NCI-H510A (cell line): ENCODE results near the gene EPHA10.
A peak's percentile ranks its signal among the peaks of the same experiment; 100 is the strongest.

Source experiments
- DNase-seq: peaks from one replicate; lab custom pipeline; 2025; lab: John Stamatoyannopoulos, UW

The EPHA10 gene

DNA sequence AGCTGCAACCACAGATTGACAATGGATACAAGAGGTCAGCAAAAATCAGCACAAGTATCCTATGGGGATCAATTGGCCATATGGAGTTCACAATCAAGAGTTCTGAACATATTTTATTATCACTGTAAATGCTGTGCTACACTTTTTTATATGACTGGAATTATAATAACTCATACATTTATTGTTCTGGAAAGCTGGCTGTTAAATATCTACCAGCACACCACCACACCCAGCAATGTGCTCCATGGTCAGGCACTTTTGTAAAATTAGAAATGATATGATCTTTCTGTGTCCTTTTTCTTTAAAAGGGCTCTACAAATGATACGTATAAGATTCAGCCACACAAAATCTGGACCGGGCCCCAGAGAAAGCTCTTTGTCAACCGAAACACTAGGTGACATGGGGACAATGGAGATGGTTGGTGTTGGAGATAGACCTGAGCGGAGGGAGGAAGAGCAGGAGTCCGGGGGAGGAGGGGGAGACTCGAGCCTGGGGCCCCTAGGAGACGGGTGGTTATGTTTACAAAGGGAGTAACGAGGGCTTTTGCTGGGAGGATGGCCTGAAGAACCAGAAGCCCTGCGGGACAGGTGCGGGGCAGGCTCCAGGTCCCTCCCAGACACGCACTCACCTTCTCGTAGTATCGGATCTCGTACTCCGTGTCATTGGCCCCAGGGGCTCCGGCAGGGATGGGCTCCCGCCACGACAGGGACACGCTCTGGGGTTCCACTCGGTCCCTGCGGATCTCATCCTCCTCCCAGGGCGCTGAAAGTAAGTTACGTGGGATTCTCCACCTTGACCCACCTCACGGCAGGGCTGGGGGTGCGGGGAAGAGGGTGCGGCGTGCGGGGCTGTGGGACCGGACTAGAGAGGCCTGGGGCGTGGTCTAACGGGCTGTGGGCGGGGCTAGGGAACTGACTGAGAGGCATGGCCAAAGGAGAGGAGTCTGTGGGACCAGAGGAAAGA, 30.0 kb downstream of the EPHA10 start:
- peak; percentile 48 for DNase-seq

DNA sequence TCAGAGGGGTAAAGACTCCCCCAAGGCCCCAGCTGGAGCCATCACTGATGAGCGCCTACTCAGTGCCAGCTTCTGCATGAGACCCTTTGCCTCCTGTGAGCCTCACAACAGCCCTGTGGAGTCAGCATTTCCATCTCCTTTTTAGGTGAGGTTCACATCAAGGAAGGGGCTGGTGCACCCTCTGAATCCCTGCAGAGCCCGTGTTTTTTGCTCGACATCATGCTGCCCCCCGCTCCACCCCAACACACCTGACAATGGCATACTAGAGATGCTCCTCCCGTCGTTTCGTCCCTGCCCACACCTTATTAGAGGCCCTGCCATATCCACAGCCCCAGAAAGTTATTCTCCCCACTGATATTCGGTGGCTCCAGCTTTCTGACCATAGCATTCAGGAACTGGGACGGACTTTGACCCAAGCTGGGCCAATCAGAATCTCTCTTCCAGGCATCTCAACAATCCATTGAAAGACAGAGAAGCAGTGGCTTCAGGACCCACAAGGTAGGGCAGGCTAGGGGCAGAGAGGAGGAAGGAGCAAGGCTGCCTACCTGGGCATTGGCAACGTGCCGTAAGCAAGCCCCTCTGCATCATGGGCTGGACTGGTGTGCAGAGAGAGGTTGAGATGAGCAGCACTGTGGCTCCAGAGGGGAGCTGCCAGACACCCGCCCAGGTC, 32.7 kb downstream of the EPHA10 start:
- DNase-seq = no peak

DNA sequence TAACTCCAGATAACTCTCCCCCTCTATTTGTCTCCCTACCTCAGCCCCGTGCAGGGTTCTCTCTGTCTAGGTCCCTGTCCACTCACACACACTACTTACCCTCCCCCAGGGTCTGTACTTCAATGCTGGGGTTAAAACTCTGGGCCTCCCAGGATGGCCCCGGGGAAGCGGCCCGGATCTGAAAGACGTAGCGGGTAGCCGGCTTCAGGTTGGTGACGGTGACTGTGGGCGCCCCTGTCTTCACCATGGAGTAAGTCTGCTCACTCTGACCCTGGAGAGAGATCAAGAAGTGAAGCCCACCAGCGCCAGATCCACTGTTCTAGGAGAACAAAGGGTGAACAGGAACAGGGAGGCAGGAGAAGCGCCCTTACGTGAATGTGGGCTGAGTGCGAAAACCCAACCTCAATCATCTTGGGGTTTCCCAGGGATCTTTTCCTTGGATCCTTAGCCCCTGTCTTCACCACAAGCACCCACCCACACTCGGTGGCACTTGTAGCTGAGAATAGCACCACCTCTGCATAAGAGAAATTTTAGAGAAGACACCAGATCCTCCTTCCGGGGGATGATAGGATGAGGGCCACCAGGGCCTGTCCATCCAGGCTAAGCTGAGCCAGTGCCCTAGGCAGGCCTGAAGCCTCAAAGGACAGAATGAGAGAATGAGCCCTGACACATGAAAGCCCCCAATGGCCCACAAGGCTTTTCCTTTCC, 33.5 kb downstream of the EPHA10 start:
- DNase-seq = no peak

DNA sequence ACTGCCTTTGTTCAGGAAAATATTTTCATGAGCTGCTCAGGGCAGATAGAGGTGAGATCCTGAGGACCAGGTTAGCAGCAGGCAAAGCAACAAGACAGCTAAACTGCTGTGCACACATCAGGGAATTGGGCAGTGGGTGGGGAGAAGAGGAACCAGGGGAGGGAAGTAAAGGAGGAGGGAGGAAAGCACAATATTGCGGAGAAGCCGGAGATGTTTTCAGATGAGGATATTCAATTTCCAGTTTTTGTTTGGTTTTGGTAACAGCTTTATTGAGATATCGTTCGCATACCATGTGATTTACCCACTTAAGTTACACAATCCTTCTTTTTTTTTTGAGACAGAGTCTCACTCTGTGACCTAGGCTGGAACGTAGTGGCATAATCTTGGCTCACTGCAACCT, 34.5 kb downstream of the EPHA10 start:
- DNase-seq = no peak

DNA sequence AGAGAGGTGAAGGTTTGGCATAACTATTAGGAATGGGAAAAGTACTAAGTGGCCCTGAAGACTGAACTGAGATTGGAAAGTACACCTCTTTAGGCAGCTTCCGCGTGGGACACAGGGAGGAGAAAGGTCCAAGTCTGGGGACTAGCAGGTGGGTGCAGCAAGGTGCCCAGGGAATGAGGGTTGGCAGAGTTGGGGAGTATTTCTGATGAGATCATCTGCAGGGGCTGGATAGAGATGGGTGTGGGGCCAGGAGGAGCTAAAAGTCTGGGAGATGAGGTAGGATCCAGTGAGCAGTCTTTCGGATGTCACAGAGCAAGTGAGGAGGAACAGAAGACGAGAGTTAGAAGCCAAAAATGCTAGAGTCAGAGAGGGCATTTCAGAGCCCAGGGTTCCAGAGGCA, 36.5 kb downstream of the EPHA10 start:
- no peak for DNase-seq

DNA sequence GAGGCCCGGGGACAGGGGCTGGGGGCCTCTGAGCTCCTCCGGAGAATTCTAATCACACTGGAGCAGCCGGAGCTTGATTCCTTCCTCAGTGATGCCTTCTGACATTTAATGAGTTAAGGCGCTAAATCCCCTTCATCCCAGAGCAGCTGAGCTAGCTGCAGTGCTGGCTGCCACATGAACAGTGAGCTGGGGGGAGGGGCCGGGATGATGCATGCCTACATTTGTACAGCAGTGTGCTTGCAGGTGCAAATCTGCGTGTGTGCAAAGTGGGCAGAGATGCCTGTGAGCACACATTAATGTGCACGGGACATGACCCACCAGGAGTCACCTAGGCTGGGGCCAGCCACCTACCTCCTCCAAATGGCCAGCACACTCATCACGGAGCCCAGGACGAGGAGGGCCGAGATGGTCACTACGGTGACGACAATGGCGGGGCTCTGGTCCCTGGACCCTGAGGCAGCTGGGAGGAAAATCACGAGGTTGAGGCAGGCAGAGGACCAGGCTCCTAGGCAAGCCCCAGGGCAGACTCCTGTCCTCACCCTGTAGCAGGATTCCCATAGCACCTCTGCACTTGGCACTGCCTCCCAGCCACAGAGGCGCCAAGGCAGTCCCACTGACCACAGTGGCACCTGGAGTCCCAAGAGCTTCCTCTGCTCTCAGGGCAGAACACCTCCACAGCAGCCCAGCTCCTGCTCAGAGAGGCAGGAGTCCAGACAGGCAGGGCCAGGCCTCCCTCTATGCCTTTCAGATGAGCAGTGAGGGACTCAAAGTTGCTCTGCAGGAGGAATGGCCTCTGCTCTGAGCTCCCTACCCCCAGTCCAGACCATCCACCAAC, 38.0 kb downstream of the EPHA10 start:
- DNase-seq = no peak

DNA sequence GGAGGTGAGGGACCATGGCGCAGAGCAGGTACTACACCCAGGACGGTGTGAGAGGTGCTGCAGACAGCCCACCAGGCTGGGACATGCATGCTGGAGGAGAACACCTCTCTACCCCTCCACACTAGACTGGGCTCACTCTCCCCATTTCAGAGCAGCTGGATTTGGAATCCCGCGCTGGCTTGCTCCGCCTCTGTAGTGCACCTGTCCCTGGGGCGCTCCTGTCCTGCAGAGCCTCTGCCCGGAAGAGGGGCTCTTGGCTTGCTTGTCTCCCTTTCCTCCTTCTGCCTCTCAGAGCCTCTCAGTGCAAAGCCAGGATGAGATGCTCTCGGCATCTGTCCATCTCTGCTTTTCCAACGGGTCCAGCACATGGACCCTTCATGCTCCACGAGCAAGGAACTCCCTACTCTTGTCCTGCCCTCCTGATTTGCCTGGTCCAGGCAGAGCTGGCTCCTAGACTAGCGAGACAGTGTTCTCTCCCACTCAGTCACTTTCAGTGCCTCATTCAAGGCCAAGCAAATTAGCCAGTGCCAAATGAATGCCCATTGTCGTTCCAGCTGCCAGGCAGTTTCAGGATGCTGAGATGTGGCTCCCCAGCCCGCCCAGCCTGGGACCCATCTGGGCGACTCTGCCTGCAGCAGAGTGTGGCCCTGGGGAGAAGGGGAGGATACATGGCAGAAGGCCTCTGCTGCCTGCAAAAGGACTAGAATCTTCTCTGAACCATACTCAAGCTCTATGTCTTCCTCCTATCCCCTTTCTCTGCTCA, 38.9 kb downstream of the EPHA10 start:
- DNase-seq = no peak

DNA sequence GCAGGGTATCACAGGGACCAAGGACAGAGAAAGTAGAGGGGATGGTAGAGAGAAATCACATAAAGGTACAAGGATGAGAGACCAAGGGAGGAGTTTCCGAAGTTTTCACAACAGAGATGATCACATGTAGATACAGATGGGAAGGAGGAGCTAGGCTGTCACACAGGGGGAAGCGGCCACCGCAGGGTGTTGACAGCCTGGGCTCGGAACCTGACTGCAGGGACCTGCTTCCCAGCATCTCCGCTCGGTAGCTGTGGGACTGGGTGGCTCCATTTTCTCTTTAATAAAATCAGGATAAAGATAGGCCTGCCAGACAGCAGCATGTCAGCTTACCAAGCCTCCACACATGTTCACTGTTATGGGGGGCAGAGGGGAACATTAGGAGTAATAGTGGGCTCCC, 40.3 kb downstream of the EPHA10 start:
- DNase-seq = no peak

DNA sequence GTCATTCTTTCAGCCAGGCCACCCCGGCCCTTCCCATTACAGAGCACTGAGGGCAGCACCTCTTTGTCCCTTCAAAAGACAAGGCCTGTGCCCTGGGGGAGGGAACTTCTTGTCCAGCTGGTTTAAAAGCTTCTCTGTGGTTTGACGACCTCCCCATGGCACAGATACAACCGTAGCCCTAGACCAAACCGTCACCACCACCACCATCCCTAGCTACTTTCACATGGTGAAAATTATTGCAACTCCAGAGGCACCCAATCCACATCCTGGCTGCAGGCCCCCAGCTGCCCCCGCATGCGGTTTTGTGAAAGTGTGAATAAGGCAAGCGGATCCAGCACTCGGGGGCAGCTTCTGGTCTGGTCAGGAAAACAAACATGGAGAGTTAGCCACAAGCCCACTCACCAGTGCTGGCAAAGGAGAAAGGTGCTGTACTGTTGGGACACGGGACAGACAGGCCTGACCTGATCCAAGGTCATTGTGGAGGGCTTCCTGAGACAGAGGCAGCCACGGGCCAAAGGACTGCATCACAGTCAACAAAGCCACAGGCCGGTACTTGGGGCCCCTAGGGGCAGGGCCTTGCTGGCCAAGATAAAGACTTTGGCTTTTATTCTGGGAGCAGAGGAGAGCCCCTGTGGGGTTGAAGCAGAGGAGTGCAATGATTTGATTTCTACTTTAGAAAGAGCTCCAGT, 41.4 kb downstream of the EPHA10 start:
- DNase-seq = no peak

DNA sequence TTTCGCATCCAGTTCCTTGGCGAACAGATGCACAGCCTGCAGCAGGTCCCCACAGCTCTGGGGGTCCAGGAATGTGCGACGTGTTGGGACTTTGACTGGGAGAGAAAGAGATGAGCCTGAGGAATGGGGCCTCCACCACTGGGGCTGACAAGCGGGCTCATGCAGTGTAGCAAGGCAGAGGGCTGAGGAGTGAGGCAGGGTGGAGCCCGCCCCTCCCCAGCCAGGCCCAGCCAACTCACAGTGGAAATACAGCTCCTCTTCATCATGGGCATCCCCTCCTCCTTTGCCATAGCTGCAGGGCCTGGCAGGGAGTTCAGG, 41.9 kb downstream of the EPHA10 start:
- no peak for DNase-seq

DNA sequence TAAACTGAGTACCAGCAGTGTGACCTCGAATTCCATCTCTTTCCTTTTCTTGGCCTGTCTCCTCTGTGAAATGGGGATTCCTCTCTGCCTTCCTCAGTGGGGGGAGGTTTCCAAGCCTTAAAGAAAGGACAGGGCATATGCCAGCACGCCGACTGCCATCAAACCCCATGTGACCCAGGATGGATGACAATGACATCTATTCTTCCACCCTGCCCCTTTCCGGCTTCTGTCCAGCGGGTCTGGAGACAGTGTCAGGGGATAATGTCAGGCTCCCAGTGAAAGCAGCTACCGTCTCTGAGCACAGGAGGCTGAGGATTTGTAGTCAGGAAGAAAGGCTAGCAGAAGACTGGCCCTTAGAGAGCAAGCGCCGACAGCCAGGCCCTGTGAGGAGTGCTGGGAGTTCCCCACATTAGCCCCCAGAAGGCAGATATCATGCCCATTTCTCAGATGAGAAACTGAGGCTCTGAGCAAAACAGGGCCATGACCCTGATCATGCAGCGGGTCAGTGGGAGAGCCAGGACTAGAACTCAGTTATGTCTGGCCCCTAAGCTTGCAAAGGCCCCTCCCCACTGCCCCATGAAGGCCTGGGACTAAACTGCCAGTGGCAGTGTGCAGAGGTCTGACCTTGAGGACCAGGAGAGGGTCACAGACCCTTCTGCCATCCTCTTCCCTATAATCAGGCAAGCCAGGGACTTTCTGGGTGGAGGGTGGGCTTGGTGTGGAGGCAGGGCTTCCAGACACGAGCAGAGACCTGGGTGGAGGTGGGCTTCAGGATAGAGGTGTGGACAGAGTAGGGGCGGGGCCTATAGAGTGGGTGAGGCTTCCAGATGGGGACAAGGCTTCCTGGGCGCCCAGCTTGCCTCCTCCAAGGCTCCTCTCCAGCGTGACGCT, 42.5 kb downstream of the EPHA10 start:
- no peak for DNase-seq

DNA sequence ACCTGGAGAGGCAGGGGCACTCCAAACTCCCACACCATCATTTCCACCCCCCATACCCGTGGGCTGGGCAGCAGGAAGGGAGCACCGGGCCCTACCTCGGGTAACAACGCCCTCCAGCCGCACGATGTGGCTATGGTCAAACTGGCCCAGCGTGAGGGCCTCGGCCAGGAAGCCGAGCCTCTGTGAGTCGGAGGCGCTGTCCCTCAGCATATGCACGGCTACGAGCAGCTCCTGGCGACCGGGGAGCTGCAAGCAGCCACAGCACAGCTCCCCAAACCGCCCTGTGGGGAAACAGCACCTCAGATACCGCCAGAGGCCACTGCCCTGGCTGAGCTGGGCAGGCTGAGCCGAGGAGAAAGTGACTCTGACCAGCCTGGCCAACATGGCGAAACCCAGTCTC, 43.4 kb downstream of the EPHA10 start:
- DNase-seq = no peak

DNA sequence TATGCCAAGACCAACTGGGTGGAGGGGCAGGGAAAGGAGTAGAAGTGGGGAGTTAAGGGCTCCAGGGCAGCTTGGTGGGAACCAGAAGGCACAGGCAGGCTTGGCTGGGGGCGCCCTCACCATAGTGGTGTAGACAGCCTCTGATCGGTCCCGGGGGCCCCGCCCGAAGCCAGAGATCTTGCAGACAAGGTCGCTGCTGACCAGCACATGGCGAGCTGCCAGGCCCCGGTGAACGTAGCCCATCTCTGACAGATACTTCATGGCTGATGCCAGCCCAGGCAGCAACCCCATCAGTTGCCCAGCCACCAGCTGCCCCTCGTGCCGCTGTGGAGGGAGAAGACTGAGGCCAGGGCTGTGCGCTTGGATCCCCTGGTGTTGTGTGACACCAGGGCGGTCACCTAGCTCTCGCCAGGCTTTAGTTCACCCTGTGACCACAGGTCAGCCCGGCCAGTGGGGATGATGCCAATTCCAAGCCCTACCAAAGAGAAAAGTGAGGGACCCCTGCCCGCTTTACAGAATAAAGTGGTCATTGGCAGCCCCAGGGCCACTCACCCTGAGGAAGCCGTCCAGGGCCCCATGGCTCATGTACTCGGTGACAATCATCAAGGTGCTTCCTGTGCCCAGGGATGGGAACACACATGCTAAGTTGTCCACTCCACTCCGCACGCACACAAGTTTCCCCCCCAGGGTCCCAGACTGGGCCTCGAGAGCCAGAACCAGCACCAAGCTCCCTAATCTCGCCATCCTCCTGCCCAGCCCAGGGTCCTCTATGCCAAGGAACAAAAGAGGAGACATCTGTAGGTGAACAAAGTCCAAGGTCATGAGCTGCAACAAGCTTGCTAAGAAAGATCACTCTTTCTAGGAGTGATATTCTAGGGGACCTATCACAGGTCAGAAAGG, 44.4 kb downstream of the EPHA10 start:
- DNase-seq = no peak

DNA sequence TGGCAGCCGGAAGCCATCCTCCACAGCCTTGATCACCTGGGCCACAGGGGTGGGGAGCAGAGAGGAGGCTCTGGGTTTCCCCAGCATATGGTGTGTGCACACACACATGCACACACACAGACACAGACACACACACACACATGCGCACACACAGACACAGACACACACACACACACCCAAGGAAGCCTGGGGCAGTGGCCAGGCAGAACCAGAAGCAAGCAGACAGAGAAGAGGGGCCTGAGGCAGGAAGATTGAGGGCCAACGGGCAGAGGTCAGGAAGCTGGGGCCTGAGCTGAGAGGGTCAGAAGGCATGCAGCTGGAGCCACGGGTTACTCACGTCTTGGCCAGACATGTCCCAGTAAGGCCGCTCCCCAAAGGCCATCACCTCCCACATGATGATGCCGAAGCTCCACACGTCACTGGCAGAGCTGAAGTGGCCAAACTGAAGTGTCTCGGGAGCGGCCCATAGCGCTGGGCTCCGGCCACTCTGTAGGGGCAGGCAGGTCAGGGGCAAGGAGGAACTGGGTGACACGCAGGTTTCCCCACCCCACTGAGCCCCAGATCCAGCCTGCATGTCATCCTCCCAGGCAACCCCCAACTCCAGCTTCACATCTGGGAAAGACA, 45.2 kb downstream of the EPHA10 start:
- no peak for DNase-seq

DNA sequence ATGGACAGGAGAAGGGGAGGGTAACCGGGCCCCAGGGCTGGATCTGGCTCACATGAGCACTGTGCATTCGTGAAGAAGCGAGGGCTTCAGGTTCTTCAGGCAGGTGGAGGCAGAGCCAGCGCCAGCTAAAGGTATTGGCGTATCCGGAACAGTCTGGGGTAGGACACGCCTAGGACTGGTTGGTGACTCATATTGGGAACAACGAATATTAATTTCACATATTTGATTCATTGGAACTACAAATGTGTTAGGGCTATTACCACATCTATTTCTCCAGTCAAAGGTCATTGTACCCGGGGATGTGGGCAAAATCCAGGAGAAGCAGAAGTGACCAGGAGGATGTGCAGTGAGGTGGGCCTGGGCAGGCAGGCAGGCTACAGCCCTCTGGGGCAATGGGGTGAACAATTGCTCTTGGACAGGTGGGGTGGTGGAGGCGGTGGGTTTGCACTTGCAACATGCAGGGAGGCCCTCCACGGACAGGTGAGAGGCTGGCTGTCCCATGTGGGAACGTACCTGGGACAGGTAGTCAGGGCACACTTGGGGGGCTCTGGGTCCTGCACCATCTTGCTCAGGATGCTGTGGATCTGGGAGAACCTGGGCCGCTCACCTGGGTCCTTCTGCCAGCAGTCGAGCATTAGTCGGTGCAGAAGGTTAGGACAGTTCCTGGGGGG, 45.9 kb downstream of the EPHA10 start:
- DNase-seq = no peak

DNA sequence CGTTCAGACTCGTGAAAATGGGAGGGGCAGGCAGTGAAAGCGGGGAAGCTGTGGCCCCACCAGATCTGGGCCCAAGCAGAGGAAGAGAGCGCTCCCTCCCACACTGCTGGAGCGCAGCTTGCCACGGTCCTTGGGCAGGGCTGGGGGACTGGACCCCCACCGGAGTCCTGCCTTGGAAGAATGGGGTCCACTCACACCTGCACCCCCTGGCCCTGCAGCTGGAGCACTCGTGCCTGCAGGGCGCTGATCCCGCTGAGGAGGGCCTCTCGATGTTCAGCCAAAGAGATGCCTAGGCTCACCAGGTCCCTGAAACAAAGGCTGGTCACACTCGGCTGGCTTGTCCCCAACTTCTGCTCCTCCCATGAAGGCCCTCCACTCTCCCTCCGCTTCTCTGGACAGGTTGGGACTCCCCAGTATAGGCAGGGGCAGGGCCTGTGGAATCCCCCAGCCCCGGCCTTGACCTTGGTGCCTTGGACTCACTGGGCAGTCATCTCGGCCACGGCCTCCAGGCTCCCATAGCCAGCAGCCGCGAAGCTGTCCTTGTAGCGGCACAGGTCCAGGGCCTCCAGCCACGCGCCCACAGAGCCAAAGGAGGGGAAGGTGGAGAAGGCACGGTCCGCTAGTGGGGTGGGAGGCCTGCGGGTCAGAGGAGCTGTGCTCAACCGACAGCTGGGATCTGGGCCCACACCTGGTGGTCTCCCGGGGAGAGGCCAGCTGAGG, 46.6 kb downstream of the EPHA10 start:
- DNase-seq = no peak

DNA sequence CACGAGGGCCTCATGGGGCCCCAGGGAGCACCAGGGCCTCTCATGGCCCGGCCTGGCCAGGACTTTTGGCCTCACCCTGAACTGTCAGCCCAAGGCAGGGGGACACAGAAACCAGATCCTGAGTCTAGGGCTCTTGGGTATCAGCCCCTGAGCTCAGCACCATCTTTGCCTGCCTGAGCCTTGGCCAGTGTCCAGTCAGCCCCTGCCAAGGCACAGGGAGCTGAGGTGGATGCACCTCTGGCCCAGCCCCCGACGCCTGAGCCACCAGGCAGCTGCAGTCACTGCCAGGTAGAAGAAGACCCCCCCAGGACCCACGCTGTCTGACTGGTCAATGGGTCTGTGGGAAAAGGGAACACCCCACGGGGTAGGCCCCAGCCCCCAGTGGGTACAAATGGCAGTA, 47.3 kb downstream of the EPHA10 start:
- DNase-seq = no peak
